Uterus (tissue), 2 donors: Measurements from ENCODE around the gene MSMO1.

Source experiments
- CTCF ChIP-seq, 4 experiments: fragments of 200-600 bp in 2 of 4; fragments of 450-650 bp in 2 of 4; sonication (generic) in 2 of 4; IDR thresholded peaks; one replicate each; pipeline ENCODE4 v1.5.1; 2016 to 2019; ENCODE audit warnings: antibody characterized with exemption in 4 of 4, mild to moderate bottlenecking in 2 of 4, moderate library complexity in 1 of 4
- POLR2A ChIP-seq, 2 donors: fragments of 450-650 bp; IDR thresholded peaks; one replicate each; pipeline ENCODE4 v1.6.1; 2016; ENCODE audit warnings: antibody characterized with exemption in 2 of 2, mild to moderate bottlenecking in 1 of 2, moderate library complexity in 1 of 2

DNA sequence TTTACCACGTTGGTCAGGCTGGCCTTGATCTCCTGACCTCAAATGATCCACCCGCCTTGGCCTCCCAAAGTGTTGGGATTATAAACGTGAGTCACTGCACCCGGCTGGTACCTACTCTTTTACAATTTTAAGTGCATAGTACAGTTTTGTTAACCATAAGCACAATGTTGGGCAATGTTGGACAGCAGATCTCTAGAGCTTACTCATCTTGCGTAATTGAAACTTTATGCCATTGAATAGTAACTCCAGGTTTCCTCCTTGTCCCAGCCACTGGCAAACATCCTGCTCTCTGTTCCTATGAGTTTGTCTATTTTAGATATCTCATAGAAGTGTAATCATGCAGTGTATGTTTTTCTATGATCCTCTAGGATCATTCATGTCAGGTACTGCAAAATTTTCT, 42.1 kb downstream of the MSMO1 start:
- no peak for TF ChIP-seq CTCF (IDR thresholded peaks at IDR 0.05)
- TF ChIP-seq POLR2A (IDR thresholded peaks at IDR 0.05) = no peak
